H1 (cell line): ENCODE results near the gene COL6A2. TPM values are rescaled to one million over a fixed set of nuclear protein-coding genes. Genes with fewer than 3 reads are reported as not detected.

ENCODE experiments used
- CHD2 ChIP-seq: IDR thresholded peaks from 2 replicates; pipeline ENCODE4 v1.6.1; 2012; ENCODE audit warnings: low read length, improper control_type of control experiment
- RNF2 ChIP-seq: fragments of 200-900, 300-1000 bp; sonication (generic); IDR thresholded peaks from 2 replicates; pipeline ENCODE4 v1.7.1; 2016; ENCODE audit warnings: borderline replicate concordance, low read depth, mild to moderate bottlenecking, antibody characterized with exemption, low read length; ENCODE audit not compliant: poor library complexity, severe bottlenecking; ENCODE audit errors: missing control alignments
- SRF ChIP-seq: IDR thresholded peaks from 2 replicates; pipeline ENCODE4 v1.6.1; 2011; ENCODE audit warnings: mild to moderate bottlenecking, low read depth, low read length, moderate library complexity
- TBP ChIP-seq: IDR thresholded peaks from 2 replicates; pipeline ENCODE4 v1.6.1; 2011; ENCODE audit warnings: low read depth, low read length, improper control_type of control experiment
- YY1 ChIP-seq: IDR thresholded peaks from 2 replicates; pipeline ENCODE4 v1.6.1; 2011; ENCODE audit warnings: low read depth, mild to moderate bottlenecking, low read length
- polyA plus RNA-seq, 7 experiments: library from polyadenylated mRNA; depleted of rRNA in 3 of 7; stranded (reverse) in 5 of 7; unstranded in 2 of 7; fragments of >200 nt in 5 of 7; fragments of 200-250 nt in 2 of 7; gene quantifications; 1 replicate in 5 of 7; 2 replicates in 1 of 7; 4 replicates in 1 of 7; pipeline versions ENCODE4 v1.2.1 to v1.2.3, GENCODE V29; 2011 to 2013; ENCODE audit warnings: missing spikeins in 2 of 7, mixed read lengths in 2 of 7
- total RNA-seq: library from RNA; stranded (reverse); fragmentation: NEBNext Ultra II Directional; extraction: Animal tissue kit (Norgen Biotek cat#: 25700); gene quantifications from 2 replicates; pipeline ENCODE4 v1.2.1, GENCODE V29; 2021

The COL6A2 gene
- total and polyA plus RNA-seq, 2 of the 8 experiments (the other 6 are each of a cell fraction or from before 2014, with no cell fraction given) = 60.1 to 62.7 TPM

- TF ChIP-seq RNF2 = no peak
- TF ChIP-seq SRF = no peak
- TF ChIP-seq TBP = no peak
- no peak for TF ChIP-seq CHD2
- no peak for TF ChIP-seq YY1
- TF ChIP-seq, all 59 proteins: peak for 0
These were observed 38.9 kb downstream of the COL6A2 start (continued) for GRCh38 chr21:46136739-46137349.
